Neural crest cell (in vitro differentiated cells): ENCODE measurements around the gene LEMD3. TPM values are rescaled to one million over a fixed set of nuclear protein-coding genes. Genes with fewer than 3 reads are reported as not detected.

Source experiments
- DNase-seq: peaks from one replicate; pipeline ENCODE4 v3.0.0; 2021; ENCODE audit warnings: low read depth, mixed read lengths, low spot score
- H3K27ac Mint-ChIP-seq: one replicate; pipeline ENCODE4 v1.8.0; 2021; ENCODE audit warnings: mild to moderate bottlenecking, mixed read lengths; ENCODE audit not compliant: unreplicated experiment
- H3K27me3 Mint-ChIP-seq: 2 replicates; pipeline ENCODE4 v1.8.0; 2021; ENCODE audit warnings: low read depth, mild to moderate bottlenecking, mixed read lengths
- H3K36me3 Mint-ChIP-seq: 2 replicates; pipeline ENCODE4 v1.8.0; 2021; ENCODE audit warnings: low read depth, mild to moderate bottlenecking, mixed read lengths
- H3K4me1 Mint-ChIP-seq: 2 replicates; pipeline ENCODE4 v1.8.0; 2021; ENCODE audit warnings: mixed read lengths
- H3K4me3 Mint-ChIP-seq: one replicate; pipeline ENCODE4 v1.8.0; 2021; ENCODE audit warnings: mild to moderate bottlenecking, mixed read lengths
- H3K9me3 Mint-ChIP-seq: 2 replicates; pipeline ENCODE4 v1.8.0; 2021; ENCODE audit warnings: mixed read lengths
- CTCF ChIP-seq: fragments of 200-600 bp; sonication (generic); conservative IDR thresholded peaks from 2 replicates; pipeline ENCODE4 v1.5.0; 2021; ENCODE audit warnings: antibody characterized with exemption, mild to moderate bottlenecking
- total RNA-seq: library from RNA; stranded (reverse); gene quantifications from 2 replicates; pipeline ENCODE4 v1.2.1, GENCODE V29; 2021

Gene LEMD3
- total RNA-seq, 1 donor from 2014 or later = 27.8 TPM

GRCh38 chr12:65208964-65209654 lies 39.7 kb downstream of the LEMD3 start:
- no peaks in the 10 kb centered on the region for H3K9me3 Mint-ChIP-seq
- no peak overlapping the region for H3K27ac Mint-ChIP-seq

GRCh38 chr12:65209655-65210043 lies 40.3 kb downstream of the LEMD3 start:
- Mint-ChIP-seq H3K36me3 (peaks cover 3% of the 10 kb centered on the region), H3K27ac (no peak overlapping the region), H3K4me3 (no peak overlapping the region), H3K27me3 (no peaks in the 10 kb centered on the region), H3K9me3 (no peaks in the 10 kb centered on the region), H3K4me1 (peaks cover 13% of the 10 kb centered on the region)
- TF ChIP-seq CTCF = no peak
- no peak for DNase-seq

More at GRCh38 chr12:65208964-65209654, 39.7 kb downstream of the LEMD3 start:
- Mint-ChIP-seq H3K36me3 (peaks cover 3% of the 10 kb centered on the region), H3K4me1 (peaks cover 13% of the 10 kb centered on the region), H3K27me3 (no peaks in the 10 kb centered on the region), H3K4me3 (no peak overlapping the region)
- DNase-seq = no peak
- TF ChIP-seq CTCF = no peak

- TF ChIP-seq CTCF = no peak
- no peak for DNase-seq
- Mint-ChIP-seq H3K27ac (no peak overlapping the region), H3K4me1 (no peaks in the 10 kb centered on the region), H3K36me3 (peaks cover 39% of the 10 kb centered on the region), H3K4me3 (no peak overlapping the region), H3K9me3 (peaks cover 13% of the 10 kb centered on the region), H3K27me3 (no peaks in the 10 kb centered on the region)
Measured at GRCh38 chr12:65217086-65217485, 47.7 kb downstream of the LEMD3 start.

GRCh38 chr12:65220761-65221160 lies 51.4 kb downstream of the LEMD3 start:
- Mint-ChIP-seq H3K36me3 (peaks cover 70% of the 10 kb centered on the region), H3K4me3 (no peak overlapping the region), H3K27ac (no peak overlapping the region), H3K27me3 (no peaks in the 10 kb centered on the region), H3K4me1 (no peaks in the 10 kb centered on the region), H3K9me3 (peaks cover 25% of the 10 kb centered on the region)
- TF ChIP-seq CTCF = no peak
- DNase-seq = no peak

GRCh38 chr12:65229441-65229840 lies 60.1 kb downstream of the LEMD3 start:
- peaks cover 48% of the 10 kb centered on the region for H3K36me3 Mint-ChIP-seq
- no peaks in the 10 kb centered on the region for H3K27me3 Mint-ChIP-seq
- H3K9me3 Mint-ChIP-seq = peaks cover 20% of the 10 kb centered on the region
- H3K4me3 Mint-ChIP-seq = no peak overlapping the region
- no peaks in the 10 kb centered on the region for H3K4me1 Mint-ChIP-seq
- H3K27ac Mint-ChIP-seq = no peak overlapping the region
- no peak for TF ChIP-seq CTCF
- DNase-seq = no peak
